Measurements from ENCODE around the gene TRIM16.
"Not testable (repeated sequence)": the region's sequence is repeated elsewhere in the genome, so short reads cannot be mapped to it uniquely, and the experiment has no call there.

Gene TRIM16

DNA sequence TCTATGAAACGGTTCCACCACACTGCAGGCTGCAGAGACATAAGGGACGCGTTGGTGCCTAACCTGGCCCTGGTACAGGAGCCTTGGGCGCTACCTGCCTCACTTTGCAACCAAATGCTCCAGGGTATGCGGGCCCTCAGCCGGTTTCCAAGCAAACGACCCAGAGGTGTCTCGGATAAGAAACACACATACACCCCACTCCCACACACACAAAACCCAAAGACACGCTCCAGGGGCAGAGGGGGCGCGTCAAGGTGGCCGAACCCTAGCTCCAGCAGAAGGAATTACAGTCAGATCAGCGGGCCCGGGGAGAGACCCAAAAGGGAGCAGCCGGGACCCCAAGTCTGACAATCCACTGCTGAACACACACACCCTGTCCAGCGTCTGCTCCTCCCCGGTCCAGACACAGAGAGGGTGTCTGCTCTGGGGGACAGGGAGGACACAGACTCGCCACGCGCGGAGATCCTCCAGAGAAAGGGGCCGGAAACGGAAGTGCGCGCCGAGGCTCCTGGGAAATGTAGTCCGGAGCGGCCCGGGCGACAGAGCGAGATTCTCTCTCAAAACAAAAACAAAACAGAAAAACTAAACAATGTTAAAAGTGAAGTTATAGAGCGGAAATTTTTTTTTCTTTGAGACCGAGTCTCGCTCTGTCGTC, at the start of gene TRIM16:
Gene TRIM16, minus strand, starts transcription at position 488 of the 655 bp plus-strand sequence. CDS start 32,702 bp downstream, outside the sequence.
- not testable (repeated sequence) for H3K9me3 ChIP-seq (replicated peaks in 1 of 11); H3K27me3 ChIP-seq; H3K36me3 ChIP-seq; H4K20me1 ChIP-seq; H3K4me1 ChIP-seq
- Histone ChIP-seq H3K4me2 (peak within 1 kb of the TSS; percentile 76 to 93 (median 82)), H3K9ac (peak within 1 kb of the TSS; percentile 70 to 83 (median 79); a peak in 21 of 22 replicates), H3K4me3 (peak within 1 kb of the TSS; percentile 57 to 76 (median 68)), H3K27ac (peak within 1 kb of the TSS; percentile 60 to 78 (median 73); a peak in 21 of 22 replicates)

DNA sequence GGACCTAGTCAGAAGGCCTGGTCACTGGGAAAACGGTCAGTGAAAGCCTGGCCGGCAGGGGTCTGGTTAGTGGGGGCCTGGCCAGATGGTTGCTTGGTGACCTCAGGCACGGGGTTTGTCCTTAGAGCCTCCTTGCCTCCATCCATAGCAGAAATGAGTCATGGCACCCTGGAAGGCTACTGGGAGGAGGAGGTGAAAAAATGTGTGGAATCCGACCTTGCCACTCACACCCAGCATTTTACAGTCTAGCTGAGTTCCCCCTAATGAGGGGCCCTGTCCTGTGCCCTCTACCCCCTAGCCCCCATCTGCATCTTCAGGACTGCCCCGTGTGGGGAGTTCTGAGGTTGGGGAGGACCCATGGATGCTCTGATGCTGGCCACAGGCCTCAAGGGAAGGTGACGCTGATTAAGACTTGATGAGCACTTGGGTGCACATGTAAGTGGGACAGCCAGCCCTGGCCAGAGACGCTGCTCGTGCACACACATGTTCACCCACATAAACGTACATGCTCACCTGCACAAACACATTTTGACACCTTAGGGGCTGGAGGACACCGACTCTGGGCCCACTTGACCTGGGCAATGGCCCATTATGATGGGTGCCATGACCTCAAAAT, 49.2 kb upstream of the TRIM16 start:
- H3K27ac ChIP-seq; H3K36me3 ChIP-seq; H3K27me3 ChIP-seq; H3K4me3 ChIP-seq; H3K9ac ChIP-seq; H3K4me1 ChIP-seq; H4K20me1 ChIP-seq; H3K9me3 ChIP-seq (replicated peaks in 1 of 11); H3K4me2 ChIP-seq: not testable (repeated sequence)

DNA sequence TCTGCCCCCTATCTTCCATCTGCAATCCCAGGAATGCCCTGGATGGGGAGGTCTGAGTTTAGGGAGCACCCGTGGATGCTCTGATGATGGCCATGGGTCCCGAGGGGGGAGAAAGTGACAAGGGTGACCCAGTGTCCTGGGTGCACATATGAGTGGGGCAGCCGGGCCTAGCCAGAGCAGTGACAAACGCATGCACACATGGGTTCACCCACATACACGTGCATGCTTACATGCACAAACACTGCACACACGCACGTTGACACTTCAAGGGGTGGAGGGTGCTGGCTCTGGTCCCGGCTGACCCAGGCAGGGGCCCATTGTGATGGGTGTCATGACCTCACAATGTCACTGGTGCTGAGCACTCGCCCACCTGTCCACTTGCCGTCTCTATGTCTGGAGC, 47.8 kb upstream of the TRIM16 start, which contains the start of gene TBC1D26:
Gene TBC1D26, plus strand, starts transcription at position 384 of the 400 bp plus-strand sequence. CDS start 3,066 bp downstream, outside the sequence.
- not testable (repeated sequence) for H3K27ac ChIP-seq, H3K36me3 ChIP-seq, H3K4me2 ChIP-seq, H3K9ac ChIP-seq, H3K4me3 ChIP-seq, H4K20me1 ChIP-seq, H3K27me3 ChIP-seq, H3K4me1 ChIP-seq
- peaks cover 3 to 12% (median 7%) of the 10 kb centered on the region in 11 experiments; a peak in 16 of 22 replicates for H3K9me3 ChIP-seq (replicated peaks in 1 of 11)

DNA sequence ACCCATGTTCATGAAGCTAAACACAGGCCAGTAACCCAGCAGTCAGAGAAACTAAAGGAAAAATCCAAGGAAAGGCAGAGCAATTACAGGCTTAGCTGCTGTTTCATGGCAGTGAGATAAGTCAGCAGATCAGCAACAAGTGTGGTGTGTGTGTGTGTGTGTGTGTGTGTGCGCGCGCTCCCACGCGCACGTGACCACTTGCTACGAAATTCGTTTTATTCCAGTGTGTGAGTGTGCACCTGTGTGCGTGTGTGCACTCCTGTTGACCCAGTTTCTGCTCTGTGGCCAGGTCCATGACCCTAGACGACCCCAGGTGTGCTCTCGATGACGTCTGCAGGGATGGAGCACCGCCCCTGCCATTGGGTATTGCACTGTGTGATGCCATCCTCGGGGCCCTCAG, 46.4 kb upstream of the TRIM16 start:
- H3K27ac ChIP-seq, H3K4me3 ChIP-seq, H3K9ac ChIP-seq, H3K36me3 ChIP-seq, H4K20me1 ChIP-seq, H3K4me2 ChIP-seq, H3K27me3 ChIP-seq, H3K4me1 ChIP-seq: not testable (repeated sequence)
- peaks cover 5 to 24% (median 11%) of the 10 kb centered on the region in 11 experiments; a peak in 18 of 22 replicates for H3K9me3 ChIP-seq (replicated peaks in 1 of 11)

DNA sequence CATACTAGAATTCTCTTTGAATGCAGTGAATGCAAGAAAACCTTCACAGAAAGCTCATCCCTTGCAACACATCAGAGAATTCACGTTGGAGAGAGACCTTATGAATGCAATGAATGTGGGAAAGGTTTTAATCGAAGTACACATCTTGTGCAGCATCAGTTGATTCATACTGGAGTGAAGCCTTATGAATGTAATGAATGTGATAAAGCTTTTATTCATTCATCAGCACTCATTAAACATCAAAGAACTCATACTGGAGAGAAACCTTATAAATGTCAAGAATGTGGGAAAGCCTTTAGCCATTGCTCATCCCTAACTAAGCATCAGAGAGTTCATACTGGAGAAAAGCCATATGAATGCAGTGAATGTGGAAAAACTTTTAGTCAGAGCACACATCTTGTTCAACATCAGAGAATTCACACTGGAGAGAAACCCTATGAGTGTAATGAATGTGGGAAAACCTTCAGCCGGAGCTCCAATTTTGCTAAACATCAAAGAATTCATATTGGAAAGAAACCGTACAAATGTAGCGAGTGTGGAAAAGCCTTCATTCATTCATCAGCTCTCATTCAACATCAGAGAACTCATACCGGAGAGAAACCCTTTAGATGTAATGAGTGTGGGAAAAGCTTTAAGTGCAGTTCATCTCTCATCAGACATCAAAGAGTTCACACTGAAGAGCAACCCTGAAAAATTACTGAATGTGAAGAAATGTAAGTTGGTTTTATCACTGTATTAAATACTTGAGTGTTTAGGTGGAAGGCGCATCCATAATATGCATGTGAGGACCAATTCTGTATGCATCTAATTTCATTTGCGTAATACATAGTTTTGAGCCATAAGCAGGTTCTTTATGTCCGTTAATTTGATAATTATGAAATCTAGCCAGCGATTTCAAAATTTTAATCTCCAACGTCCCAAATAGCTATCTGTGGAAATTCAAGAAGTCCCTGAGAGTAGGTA, 32.8 kb upstream of the TRIM16 start:
- not testable (repeated sequence) for H3K27me3 ChIP-seq, H3K27ac ChIP-seq, H3K9ac ChIP-seq, H3K4me2 ChIP-seq, H3K4me1 ChIP-seq, H4K20me1 ChIP-seq
- Histone ChIP-seq H3K9me3 (replicated peaks in 1 of 11) (peaks cover 83 to 90% (median 86%) of the 10 kb centered on the region in 11 experiments), H3K36me3 (peaks cover 35 to 68% (median 57%) of the 10 kb centered on the region in 11 experiments), H3K4me3 (peak overlapping the region in 1 of 10 experiments; percentile 11; a peak in 3 of 20 replicates)

DNA sequence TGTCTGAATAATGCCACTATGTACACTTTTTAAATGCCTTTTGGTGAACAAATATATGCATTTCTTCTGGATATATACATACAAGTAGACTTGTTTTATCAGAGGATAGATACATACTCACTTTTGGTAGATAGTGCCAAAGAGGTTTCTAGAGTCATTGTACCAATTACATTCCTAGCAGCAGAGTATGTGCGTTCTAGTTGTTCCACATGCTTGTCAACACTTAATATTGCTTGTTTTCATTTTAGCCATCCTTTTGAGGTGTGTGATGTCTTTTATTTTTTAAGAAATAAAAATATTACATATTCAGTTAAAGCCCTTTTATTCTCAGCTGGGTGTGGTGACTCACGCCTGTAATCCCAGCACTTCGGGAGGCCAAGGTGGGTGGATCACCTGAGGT, 24.8 kb upstream of the TRIM16 start:
- Histone ChIP-seq H3K4me3 (peak overlapping the region in 3 of 10 experiments; percentile 5 to 11 (median 6); a peak in 1 of 20 replicates), H3K36me3 (peaks cover 73 to 97% (median 83%) of the 10 kb centered on the region in 11 experiments), H3K9me3 (replicated peaks in 1 of 11) (peaks cover 89 to 96% (median 95%) of the 10 kb centered on the region in 11 experiments)
- not testable (repeated sequence) for H4K20me1 ChIP-seq, H3K27me3 ChIP-seq, H3K27ac ChIP-seq, H3K4me2 ChIP-seq, H3K4me1 ChIP-seq, H3K9ac ChIP-seq

DNA sequence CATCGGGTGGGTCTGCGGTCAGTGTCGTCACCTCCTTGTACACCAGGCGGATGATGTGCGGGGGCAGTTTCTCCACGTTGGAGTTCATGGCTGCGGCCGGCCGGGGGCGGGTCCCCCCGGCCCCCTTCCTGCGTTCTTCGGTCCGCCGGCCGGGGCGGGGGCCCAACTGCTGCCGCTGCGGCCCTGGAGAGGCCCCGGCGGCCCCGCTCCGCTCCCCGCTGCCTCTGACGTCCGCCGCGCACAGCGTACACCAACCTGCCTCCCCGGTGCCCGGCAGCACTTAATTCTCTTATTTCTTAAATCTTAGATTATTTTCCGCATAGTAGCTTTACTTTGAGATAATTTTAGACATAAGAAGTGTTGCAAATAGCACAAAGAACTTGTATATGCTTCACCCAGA, 20.7 kb upstream of the TRIM16 start:
- H3K9ac ChIP-seq, H3K27ac ChIP-seq, H3K4me1 ChIP-seq, H3K27me3 ChIP-seq, H4K20me1 ChIP-seq, H3K4me2 ChIP-seq: not testable (repeated sequence)
- Histone ChIP-seq H3K4me3 (peak overlapping the region in 6 of 10 experiments; percentile 28 to 48 (median 35); a peak in 6 of 20 replicates), H3K9me3 (replicated peaks in 1 of 11) (peaks cover 56 to 86% (median 78%) of the 10 kb centered on the region in 11 experiments), H3K36me3 (peaks cover 43 to 82% (median 68%) of the 10 kb centered on the region in 11 experiments)

DNA sequence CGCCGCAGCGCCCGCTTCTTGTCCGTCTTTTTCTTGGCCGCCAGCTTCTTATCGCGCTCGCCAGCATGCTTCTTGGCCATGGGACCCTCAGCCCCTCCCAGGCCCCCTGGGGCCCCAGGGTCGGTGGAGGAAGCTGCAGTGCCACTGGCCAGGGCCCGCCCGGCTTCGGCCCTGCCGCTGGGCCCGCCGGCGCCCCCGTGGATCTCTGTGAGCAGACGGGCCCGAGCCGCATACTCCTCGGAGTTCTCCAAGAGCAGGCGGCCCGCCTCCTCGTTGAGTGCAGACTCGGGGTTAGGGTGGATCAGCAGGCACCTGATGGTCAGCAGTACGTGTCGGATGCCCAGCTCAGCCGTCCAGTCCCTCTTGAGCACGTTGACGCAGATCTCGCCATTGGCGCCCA, 20.1 kb upstream of the TRIM16 start:
- H3K27me3 ChIP-seq, H3K4me1 ChIP-seq, H4K20me1 ChIP-seq, H3K4me3 ChIP-seq, H3K9ac ChIP-seq, H3K4me2 ChIP-seq, H3K27ac ChIP-seq: not testable (repeated sequence)
- Histone ChIP-seq H3K9me3 (replicated peaks in 1 of 11) (peaks cover 51 to 81% (median 75%) of the 10 kb centered on the region in 11 experiments), H3K36me3 (peaks cover 43 to 76% (median 66%) of the 10 kb centered on the region in 11 experiments)

DNA sequence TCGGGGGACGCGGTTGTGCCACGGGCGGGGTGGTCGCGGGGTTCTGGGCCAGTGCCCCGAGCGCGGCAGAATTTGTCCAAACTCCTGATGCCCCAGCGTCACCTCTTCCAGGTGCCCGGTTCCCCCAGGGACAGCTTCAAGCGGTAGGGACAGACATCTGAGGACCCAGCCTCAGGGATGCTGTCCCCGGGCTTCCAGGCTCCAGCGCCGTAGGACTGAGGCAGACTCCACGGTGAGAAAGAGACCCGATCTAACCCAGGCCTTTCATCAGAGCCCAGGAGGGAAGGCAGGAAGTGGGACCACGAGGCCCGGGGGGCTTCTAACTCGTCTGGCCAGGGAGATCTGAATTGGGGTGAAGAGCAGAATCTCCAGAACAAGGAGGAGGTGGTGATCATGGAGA, 15.8 kb upstream of the TRIM16 start:
- Histone ChIP-seq H3K4me3 (peak overlapping the region; percentile 55 to 73 (median 64)), H3K27ac (peak overlapping the region in 10 of 11 experiments; percentile 56 to 82 (median 79); a peak in 19 of 22 replicates), H3K4me2 (peak overlapping the region in 8 of 11 experiments; percentile 11 to 59 (median 50); a peak in 7 of 22 replicates), H3K9ac (peak overlapping the region; percentile 75 to 86 (median 79)), H3K9me3 (replicated peaks in 1 of 11) (peaks cover 8 to 38% (median 32%) of the 10 kb centered on the region in 11 experiments), H3K36me3 (peaks cover 4 to 33% (median 24%) of the 10 kb centered on the region in 11 experiments)
- not testable (repeated sequence) for H3K27me3 ChIP-seq, H3K4me1 ChIP-seq, H4K20me1 ChIP-seq

DNA sequence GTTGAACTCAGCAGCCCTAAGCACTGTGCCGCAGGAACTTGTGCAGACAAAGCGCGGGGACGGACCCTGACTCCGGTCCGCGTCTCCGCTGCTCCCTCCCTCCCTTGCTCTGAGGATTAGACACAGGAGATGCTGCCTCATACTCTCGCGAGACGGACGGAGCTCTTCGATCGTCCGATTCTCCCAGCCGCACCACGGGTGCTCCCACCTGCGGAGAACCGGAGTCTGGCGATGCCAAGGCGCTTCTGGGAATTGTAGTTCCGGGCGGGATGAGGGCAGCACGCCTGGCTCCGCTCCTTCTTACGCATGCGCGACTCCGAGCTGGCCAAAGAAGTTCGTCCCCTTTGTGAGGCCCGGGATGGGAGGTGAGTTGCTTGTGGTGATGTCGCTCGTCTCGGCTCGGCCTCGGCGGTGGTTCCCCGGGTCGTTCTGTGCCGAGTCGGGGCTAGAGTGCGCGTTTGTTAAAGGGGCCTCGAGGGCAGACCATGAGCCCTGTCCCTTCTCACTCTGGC, 15.4 kb upstream of the TRIM16 start, which contains the start of gene ZNF286A:
Gene ZNF286A, plus strand, starts transcription at position 340 of the 512 bp plus-strand sequence. CDS start 578 bp downstream, outside the sequence.
- H3K9me3 ChIP-seq (replicated peaks in 1 of 11) = peaks cover 4 to 34% (median 27%) of the 10 kb centered on the region in 11 experiments; a peak in 21 of 22 replicates
- peak within 1 kb of the TSS; percentile 55 to 73 (median 64) for H3K4me3 ChIP-seq
- H3K9ac ChIP-seq = peak within 1 kb of the TSS; percentile 75 to 86 (median 79)
- H3K27me3 ChIP-seq, H4K20me1 ChIP-seq, H3K4me1 ChIP-seq: not testable (repeated sequence)
- peaks cover 0 to 28% (median 19%) of the 10 kb centered on the region in 11 experiments; a peak in 20 of 22 replicates for H3K36me3 ChIP-seq
- peak within 1 kb of the TSS in 10 of 11 experiments; percentile 56 to 82 (median 79); a peak in 19 of 22 replicates for H3K27ac ChIP-seq
- H3K4me2 ChIP-seq = peak within 1 kb of the TSS; percentile 39 to 59 (median 48)

DNA sequence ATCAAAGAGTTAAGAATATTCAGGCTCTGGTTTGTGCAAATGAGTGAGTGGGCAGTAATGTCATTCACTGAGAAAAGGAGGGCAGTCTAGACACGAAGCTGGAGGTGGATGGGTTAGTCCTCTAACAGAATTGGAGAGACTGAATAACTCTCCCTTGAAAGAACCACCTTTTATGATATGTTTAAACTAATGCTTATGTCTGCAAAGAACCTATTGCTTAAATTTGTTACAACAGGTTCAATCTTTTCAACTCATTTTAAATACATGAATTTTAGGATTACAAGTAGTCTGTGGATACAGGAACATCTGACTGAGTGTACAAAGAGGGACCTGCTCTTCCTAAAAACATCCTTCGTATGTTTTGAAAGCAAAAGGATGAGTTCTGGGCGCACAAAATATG, 14.9 kb upstream of the TRIM16 start:
- peak overlapping the region in 10 of 11 experiments; percentile 75 to 86 (median 80); a peak in 20 of 22 replicates for H3K9ac ChIP-seq
- peak overlapping the region; percentile 55 to 73 (median 64) for H3K4me3 ChIP-seq
- not testable (repeated sequence) for H3K27me3 ChIP-seq, H3K4me1 ChIP-seq, H4K20me1 ChIP-seq
- H3K27ac ChIP-seq = peak overlapping the region in 9 of 11 experiments; percentile 57 to 82 (median 73); a peak in 17 of 22 replicates
- peak overlapping the region; percentile 34 to 59 (median 48); a peak in 20 of 22 replicates for H3K4me2 ChIP-seq
- peaks cover 0 to 23% (median 15%) of the 10 kb centered on the region in 11 experiments; a peak in 19 of 22 replicates for H3K36me3 ChIP-seq
- peaks cover 0 to 33% (median 22%) of the 10 kb centered on the region in 11 experiments; a peak in 20 of 22 replicates for H3K9me3 ChIP-seq (replicated peaks in 1 of 11)

DNA sequence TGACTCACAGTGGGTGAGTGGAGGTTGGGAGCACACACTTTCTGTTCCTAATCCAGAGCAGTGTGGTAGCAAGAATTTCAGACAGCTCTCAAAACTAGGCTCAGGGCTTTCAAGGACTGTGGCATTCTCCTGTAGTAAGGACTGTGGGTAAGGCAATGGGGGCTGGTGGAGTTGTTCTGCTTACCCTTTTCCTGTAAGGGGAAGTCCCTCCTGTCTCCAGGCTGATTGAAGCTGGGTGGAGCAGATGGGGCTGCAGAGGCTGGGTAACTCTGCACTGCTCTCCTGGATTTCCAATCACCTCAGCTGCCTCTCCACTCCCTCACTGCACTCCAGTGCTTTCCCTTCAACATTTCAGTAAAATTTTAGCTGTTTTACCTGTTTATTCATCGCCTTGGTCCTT, 3.4 kb upstream of the TRIM16 start:
- not testable (repeated sequence) for H3K27me3 ChIP-seq; H3K9me3 ChIP-seq (replicated peaks in 1 of 11); H3K4me2 ChIP-seq; H4K20me1 ChIP-seq; H3K4me1 ChIP-seq; H3K27ac ChIP-seq; H3K36me3 ChIP-seq; H3K9ac ChIP-seq; H3K4me3 ChIP-seq
